Hepatocyte (in vitro differentiated cells): ENCODE measurements around the gene YIPF4.

Experiments
- EZH2 ChIP-seq: fragments of 200-600 bp; sonication (generic); IDR thresholded peaks from 2 replicates; pipeline ENCODE4 v1.6.1; 2016; ENCODE audit warnings: antibody characterized with exemption, mild to moderate bottlenecking, borderline replicate concordance
- EZH2phosphoT487 ChIP-seq: fragments of 200-600 bp; sonication (generic); IDR thresholded peaks from one replicate; pipeline ENCODE4 v1.6.1; 2018; ENCODE audit warnings: antibody characterized with exemption, mild to moderate bottlenecking, low read depth, moderate library complexity; ENCODE audit not compliant: unreplicated experiment, severe bottlenecking
- TF ChIP-seq, protein P1 (sequence below): fragments of 200-600 bp; sonication (generic); IDR thresholded peaks from 2 replicates; pipeline ENCODE4 v1.5.1; 2016; ENCODE audit warnings: antibody characterized with exemption, mild to moderate bottlenecking; ENCODE audit not compliant: poor library complexity

- TF ChIP-seq, protein P1, sequence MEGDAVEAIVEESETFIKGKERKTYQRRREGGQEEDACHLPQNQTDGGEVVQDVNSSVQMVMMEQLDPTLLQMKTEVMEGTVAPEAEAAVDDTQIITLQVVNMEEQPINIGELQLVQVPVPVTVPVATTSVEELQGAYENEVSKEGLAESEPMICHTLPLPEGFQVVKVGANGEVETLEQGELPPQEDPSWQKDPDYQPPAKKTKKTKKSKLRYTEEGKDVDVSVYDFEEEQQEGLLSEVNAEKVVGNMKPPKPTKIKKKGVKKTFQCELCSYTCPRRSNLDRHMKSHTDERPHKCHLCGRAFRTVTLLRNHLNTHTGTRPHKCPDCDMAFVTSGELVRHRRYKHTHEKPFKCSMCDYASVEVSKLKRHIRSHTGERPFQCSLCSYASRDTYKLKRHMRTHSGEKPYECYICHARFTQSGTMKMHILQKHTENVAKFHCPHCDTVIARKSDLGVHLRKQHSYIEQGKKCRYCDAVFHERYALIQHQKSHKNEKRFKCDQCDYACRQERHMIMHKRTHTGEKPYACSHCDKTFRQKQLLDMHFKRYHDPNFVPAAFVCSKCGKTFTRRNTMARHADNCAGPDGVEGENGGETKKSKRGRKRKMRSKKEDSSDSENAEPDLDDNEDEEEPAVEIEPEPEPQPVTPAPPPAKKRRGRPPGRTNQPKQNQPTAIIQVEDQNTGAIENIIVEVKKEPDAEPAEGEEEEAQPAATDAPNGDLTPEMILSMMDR = no peak
- TF ChIP-seq EZH2phosphoT487 = no peak
- TF ChIP-seq EZH2 = no peak
Observed at GRCh38 chr2:32242331-32242730, 35.4 kb upstream of the YIPF4 start.
